Left cardiac atrium (tissue), 4 donors: Measurements from ENCODE around the gene NTPCR. TPM values are rescaled to one million over a fixed set of nuclear protein-coding genes. Genes with fewer than 3 reads are reported as not detected.
A peak's percentile ranks its signal among the peaks of the same experiment; 100 is the strongest.

ENCODE experiments used
- ATAC-seq, 2 donors: fragments of 200-7000 bp; cut with Tn5 transposase; one replicate each; pipeline ENCODE4 v1.9.1; 2020; ENCODE audit warnings: mild to moderate bottlenecking in 2 of 2, moderate library complexity in 2 of 2
- DNase-seq: peaks from one replicate; pipeline ENCODE4 v3.0.0-alpha.2; 2020
- intact Hi-C, 2 donors: fragments of 100-400 bp; cut with DNase I; formaldehyde crosslinking; loops; one replicate each; pipeline versions ENCODE4 v1.14.1 to v1.15.1; 2022 to 2023
- total RNA-seq, 2 donors: library from RNA; stranded (reverse); fragmentation: NEBNext Ultra II Directional; extraction: Animal tissue kit (Norgen Biotek cat#: 25700); gene quantifications; one replicate each; pipeline ENCODE4 v1.2.1, GENCODE V29; 2021
- donor health status: DM: no; HTN: yes; CAD: no.
- donor health status: DM: no; HTN: yes; CAD: no; lungs with severe emphysema.
- donor health status: DM: yes; HTN: yes; CAD: no.
- donor health status: Dilated cardiomyopathy.

NTPCR gene
- total RNA-seq, 2 donors from 2014 or later: 46.4 to 58.4 TPM

DNA sequence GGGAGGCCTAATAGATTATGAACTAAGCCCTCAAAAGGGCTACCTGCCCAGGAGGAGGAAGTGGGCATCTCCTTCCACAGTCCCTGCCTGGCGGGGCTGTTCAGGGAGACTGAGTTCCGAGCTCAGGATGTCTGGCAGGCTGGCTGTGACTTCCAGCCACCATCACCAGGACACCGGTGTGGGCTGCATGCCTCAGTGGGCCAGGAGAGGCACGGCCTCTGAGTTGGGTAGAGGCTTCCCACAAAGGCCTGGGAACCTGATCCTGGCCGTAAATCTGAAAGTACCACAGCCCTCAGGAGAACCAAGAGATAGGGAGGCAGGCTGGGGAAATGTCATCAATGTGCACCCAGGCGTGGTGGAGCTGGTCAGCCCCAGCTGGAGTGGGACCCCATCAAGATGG lies 29.1 kb downstream of the NTPCR start:
- intact Hi-C loops: no loop called here
- DNase-seq (no peak), ATAC-seq (no peak)

DNA sequence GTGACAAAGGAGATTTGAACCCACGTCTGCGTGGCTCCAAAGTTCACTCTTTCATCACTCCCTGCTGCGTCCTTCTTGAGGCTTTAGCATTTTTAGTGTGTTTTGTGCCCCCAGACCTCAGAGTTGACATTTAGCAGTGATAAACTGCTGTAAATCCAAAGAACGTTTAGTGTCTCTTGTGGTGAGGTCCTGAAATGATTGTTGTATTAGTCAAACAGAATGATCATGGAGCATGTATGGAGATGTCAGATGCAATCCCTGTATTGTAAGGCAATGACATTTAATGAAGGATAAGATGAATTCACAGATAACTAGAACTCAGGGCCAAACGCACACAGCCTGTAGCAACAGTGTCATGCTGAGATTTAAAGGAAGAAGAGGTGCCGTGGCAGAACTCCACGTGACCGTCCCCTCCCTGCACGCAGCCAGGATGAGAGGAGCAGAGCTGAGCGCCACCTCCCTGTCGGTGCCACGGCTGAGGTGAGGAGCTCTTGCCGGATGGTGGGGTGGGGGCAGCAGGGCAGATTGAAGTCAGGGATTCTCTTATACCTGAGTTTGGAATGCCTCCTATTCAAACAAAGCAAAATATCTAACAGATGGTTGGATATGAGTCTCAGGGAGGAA lies 30.1 kb downstream of the NTPCR start:
- ATAC-seq (peak in 1 of 2 donors; percentile 21), DNase-seq (no peak)
- intact Hi-C loops: no loop called here

DNA sequence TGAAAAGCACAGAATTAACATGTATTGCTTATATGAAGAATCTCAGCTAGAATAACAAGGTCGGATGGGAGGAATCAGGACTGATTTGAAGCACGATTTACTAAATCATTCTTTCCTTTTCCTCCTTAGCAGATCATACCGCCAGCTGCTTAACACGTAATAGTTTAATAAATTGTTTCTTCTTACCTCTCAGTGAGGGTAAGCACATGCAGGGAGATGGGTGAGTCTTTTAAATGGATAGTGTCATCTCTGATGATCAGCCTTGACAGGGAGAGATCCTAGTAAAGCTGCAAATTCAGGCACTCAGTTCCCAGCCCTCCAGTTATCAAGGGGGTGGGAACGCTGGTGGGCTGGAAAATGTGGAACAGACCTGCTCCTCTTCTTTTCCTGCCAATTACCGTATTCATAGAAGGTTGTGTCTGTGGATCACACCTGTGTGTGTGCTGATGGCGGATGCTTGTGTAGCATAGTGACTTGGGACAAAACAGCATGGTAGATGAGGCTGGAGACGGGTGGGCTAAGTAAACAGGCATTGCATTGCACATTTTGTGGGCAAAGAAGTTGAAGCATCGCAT lies 30.7 kb downstream of the NTPCR start:
- intact Hi-C loops: no loop called here
- no peak for ATAC-seq
- no peak for DNase-seq

DNA sequence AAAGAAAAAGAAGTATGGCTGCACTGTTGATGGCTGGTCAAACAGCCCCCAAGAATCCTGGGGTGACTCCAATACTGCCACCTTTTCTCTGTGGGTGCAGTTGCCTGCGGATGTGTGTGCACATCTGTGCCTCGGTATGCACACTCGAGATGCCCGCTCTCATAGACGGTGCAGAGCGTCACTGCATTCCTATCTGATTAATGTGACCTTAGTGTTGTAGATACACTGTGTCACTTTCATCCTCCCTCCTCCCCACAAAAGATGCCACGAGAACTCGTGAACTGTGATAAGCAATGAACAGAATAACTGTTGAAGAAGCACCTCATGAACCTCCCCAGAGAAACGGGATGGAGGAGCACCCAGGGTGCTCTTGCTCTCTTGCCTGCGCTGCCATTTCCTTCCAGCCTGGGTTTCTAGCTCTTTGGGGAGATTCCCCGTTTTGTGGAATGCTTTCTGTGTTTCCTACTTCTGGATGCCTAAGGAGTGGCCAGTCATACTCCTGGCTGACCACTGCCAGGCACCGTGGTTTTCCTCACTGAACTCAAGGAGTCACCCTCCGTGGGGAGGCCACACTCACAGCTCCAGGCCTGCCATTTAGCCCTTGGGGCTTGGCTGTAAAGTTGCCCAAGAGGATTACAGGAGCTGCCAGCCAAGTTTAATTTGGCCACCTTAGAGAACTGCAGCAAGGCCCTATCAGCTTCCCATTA lies 32.0 kb downstream of the NTPCR start:
- ATAC-seq (peak in 1 of 2 donors; percentile 30), DNase-seq (no peak)
- intact Hi-C loops: no loop called here

DNA sequence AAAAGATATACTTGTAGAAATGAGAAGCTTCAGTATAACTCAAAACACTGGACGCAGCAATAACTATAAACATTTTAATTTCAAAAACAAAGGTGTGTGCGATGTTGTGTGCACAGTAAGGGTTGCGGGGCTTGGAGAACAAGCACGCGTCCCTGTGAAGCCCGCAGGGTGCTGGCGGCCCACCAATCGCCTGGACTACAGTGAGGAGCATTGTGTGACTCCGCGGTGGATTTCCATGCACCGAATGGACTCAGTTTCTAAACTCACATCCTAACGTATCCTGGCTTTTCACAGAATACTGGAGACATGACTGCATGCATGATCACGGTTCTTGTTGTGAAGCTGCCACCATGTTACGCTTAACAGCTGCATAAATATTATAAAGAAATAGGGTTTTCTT lies 33.0 kb downstream of the NTPCR start:
- DNase-seq (no peak), ATAC-seq (no peak)
- intact Hi-C loops: no loop called here

DNA sequence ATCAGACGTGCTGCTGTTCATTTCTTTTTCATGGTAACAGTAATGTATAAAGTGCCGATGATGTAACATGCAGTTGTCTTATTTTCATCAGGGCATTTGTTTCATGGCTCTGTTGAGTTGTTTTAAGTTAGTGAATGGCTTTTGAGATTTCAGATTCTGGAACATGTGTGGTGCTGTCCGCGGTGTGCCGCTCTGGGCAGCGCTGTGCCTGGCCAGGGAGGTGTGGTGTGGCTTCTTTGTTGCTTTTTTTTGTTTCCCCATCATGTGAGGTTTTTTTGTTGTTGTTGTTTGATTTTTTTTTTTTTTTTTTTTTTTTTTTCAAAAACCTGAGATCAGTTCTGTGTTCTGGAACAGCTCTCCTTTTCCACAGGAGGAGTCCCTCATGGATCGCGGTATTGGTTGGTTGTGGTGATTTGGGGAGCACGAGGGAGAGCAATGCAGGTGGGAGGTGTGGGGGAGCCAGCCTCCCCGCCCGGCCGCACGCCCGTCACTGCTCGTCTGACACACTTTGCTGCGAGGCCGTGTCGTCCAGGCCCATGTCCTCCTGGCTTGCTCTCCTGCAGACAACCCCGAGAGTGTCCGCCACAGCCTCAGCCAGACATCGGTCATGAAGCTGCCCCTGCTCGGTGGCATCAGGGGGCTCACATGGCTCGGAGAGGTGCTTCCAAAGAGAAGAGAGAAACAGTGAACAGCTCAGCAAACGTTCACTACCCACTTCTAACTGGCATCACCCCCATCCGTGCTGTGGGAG lies 33.6 kb downstream of the NTPCR start:
- ATAC-seq: no peak
- DNase-seq: no peak
- intact Hi-C loops: no loop called here

DNA sequence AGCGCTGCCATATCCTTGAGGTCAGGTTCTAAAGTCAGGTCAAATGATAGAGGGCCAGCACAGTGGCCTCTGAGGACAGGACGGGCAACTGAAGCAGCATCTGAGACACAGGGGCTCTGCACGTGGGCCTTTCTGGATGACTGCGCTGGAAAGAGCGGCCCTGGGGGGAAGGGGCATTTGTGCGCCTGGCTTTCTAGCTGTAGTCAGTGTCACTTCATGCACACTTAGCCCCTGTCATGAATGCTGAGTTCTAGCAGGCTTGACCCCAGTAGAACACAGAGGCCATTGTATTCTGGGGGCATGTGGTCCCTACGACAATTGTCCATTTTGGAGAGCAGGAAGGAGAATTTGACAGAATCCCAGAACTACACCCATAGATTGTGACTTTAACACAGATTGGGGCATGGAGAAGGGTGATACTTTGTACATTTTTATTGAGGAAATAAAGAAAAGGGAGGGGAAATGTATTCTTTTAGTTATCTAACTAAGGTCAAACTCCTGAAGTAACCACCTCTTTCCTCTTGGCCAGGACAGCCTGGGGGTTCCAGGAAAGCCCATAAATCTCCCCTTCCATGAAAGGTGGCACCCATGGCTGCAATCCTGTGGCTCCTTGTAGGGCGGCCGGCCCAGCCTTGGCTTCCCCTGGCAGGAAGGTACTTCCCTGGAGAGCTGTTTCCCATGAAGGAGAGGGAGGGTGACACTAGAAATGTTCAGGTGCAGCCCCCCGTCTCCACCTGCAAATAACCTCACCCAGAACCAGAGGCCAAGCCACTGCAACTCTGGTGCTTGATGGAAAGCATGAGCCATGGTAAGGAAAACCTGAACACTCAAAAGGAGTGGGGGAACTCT lies 34.4 kb downstream of the NTPCR start:
- no peak for ATAC-seq
- intact Hi-C loops: no loop called here
- DNase-seq: no peak

DNA sequence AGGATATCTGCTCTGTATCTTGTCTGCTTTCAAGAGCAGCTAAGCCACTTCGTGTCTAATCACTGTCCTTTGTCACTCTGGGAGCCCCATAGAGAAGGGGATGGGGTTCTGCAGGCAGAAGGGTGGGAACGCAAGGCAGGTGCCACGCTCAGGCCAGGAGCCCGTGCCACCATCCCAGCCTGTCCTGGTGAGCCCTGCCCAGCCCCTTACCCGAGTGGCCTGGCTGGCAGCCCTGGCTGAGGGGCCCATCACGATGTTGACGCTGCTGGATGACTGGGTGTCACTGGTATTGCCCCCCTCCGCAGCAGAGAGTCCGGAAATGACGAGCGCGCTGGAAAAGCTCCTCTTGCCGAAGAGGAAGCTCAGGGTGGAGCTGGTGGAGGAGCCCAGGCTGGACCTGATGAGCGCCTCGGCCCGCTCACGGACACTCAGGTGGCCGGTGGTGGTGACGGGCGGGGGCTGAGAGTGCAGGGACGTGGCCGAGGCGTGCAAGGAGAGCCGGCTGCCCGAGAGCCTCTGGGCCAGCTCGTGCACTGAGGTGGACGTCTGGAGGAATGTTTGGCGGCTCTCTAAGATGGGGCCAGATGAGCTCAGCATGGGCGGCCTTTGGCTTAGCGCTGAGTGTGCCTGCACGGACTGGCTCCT lies 35.6 kb downstream of the NTPCR start:
- DNase-seq: no peak
- intact Hi-C loops: no loop called here
- ATAC-seq: peak; percentile 3 to 8

DNA sequence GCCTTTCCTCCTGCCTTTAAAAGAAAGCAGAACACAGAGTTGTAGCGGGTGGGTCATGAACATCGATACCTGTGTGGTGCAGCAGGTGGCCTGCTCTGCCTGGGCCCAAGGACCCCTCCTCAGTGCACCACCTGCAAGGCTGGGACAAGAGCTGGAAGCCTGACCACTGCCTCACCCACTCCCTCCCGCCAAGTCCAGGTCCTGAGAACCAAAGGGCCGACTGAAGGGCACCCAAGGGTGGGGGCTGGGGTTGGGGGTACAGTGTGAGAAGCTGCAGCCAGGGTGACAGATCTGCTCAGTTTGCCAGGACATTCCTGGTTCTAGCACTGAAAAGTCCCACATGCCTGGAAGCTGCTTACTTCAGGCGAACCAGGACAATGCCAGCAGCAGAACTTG lies 36.1 kb downstream of the NTPCR start:
- DNase-seq: no peak
- intact Hi-C loops: no loop called here
- ATAC-seq: peak; percentile 14 to 73

DNA sequence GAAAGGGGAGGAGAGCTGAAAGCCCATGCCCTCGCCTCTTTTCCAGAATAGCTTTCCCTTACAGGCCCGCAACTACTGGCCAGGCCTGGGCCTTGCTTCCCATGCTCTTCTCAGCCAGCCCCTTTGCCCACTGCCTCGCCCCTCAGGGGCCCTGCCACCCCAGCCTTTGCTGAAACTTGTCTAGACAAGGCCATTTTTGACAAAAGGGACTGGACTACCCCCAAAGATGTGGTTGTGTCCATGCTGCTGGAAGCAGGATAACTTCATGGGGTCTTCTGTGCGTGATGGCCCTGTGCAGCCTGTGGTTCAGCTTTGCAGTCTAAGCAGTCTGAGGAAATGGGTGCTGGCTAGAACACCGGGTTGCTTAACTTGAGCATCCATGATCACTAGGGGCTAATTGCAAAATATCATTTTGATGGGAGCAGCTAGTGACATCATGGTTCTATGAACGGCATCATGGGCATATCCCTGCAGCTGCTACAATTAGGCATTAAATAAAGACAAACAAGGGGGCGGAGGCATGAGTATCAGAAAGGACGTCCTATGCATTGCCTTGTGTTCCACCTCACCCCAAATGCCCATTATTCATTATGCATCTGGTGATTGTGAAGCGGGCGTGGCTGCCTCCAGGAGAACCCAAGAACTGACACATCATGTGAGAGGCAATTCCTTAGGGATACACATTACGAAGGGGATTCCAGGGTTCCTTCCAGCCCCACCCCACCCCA lies 36.8 kb downstream of the NTPCR start:
- intact Hi-C loops: no loop called here

DNA sequence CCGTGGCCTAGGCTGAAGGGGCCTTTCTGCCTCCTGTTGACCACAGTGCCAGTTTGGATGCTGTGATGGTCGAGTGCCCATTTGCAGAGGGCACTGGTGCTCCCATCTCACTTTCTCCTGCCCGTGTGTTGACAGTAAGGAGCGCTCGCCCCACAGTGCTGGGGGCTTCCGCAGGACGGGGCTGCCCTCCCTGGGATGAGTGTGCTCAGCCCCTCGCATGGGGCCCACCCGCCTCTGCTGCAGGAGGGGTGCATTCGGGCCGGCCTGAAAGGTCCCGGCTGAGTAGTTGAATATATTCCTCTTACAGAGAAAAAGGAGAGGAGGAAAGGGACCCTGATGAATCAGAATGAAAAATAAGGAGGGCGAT lies 37.3 kb downstream of the NTPCR start:
- intact Hi-C loops: no loop called here
- no peak for ATAC-seq

More for the DNA sequence above, 36.8 kb downstream of the NTPCR start:
- DNase-seq (no peak), ATAC-seq (no peak)

DNA sequence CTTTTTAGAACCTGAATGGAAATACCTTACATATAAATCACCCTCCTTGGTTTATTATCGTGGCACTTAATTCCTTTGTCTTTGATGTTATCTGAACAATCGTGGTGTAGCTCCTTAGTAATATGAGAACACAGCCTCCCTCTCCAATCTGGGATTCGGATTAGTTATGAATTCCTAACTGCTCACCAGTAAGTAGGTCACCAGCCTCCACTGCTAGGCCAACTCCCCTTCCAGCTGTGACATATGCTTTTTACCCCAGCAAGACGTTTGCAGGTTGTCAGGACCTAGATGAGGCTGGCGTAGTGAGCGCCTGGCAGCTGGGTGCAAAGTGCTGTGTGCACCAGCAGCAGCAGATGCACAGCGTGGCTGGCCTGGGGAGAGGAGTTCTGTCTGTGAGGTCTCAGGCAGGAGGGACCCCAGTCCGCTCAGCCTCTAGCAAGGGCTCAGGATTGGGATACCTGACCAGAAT lies 38.2 kb downstream of the NTPCR start:
- DNase-seq (no peak), ATAC-seq (no peak)
- intact Hi-C loops: no loop called here

More for the DNA sequence above, 37.3 kb downstream of the NTPCR start:
- no peak for DNase-seq

DNA sequence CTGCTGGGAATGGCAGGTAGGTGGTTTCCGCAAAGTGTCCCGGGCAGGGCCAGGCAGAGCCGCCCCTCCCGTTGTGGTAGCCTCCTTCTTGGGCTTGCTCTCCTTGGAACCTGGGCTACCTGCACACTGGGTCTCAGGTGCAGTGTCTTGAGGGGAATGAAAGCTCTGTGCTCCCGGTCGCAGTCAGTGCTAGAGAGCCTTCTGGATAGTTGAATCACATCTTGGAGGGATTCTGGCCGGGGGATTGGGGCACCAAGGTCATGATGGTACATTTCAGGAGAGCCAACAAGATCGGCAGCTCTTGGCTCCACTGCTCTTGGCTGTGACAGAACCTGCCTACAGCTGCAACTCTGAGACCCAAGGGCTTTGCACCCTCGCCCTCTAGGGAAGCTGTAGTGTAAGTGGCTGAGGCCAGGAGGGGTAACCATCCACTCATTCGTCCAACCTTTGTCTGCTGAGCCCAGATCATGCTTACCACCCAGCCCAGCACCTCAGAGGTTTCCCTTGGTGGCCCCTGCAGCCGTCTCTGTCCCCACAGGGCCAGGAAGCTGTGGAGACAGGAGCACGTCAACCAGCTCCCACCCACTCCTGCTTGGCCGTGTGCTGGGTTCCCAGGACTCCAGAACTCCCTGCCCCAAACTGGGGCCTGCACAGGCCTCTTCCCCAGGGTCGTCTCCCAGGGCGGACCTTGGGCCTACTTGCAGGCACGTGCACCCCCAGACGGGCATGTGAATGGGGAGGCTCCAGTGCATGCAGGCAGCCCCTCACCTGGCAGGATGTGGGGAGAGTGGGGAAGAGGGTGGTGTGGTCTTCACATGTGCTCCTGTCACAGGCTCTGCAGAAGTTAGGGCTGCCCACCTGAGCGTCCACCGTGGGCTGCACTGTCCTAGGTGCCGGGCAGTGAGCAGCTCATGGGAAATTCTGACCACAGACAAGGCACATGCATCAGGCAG lies 40.0 kb downstream of the NTPCR start:
- ATAC-seq (no peak), DNase-seq (no peak)
- intact Hi-C loops: no loop called here

DNA sequence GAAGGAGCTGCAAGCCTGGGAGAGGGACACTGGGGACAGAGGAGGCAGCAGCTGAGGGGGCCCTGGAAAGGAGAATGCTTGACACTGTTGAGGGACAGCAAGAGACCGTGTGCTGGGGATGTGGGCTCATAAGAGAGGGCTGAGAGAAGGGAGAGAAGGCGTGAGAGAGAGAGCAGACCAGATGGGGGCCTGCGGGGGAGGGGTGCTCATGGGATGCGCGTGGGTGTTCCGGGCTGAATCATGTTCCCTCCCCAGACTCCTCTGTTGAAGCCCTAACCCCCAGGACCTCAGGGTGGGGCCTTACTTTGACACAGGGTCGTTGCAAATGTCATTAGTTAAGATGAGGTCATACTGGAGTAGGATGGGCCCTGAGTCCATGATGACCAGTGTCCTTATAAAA lies 40.8 kb downstream of the NTPCR start:
- ATAC-seq (no peak), DNase-seq (no peak)
- intact Hi-C loops: no loop called here

DNA sequence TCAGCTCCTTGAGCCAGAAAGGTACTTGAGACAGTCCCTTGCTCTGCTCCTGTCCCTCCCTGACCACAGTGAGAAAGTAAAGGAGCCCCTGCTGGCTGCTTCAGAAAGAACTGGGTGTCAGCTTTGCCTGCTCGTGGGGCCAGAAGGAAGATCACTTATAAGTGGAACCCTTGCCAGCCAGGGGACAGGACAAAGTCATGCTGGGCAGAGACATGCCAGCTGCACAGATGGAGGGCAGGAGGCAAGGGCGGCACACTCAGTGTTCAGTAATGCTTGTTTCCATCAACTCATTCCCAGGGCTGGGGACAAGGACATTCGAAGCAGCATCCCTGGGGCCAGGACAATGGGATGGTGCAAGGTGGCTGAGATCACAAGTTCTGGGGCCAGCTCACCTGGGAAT lies 41.8 kb downstream of the NTPCR start:
- peak; percentile 75 to 78 for ATAC-seq
- DNase-seq: no peak

DNA sequence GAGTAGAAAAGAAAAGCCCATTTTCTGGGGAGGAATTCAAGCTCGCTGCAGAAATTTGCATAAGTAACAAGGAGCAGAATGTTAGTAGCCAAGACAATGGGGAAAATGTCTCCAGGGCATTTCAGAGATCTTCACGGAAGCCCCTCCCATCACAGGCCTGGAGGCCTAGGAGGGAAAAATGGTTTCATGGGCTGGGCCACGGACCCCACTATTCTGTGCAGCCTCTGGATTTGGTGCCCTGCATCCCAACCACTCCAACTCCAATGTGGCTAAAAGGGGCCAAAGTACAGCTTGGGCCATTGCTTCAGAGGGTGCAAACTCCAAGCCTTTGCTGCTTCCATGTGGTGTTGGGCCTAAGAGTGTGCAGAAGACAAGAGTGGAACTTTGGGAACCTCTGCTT lies 43.1 kb downstream of the NTPCR start:
- intact Hi-C loops: no loop called here
- no peak for ATAC-seq
- no peak for DNase-seq

More for the DNA sequence above, 41.8 kb downstream of the NTPCR start:
- intact Hi-C loops: no loop called here

DNA sequence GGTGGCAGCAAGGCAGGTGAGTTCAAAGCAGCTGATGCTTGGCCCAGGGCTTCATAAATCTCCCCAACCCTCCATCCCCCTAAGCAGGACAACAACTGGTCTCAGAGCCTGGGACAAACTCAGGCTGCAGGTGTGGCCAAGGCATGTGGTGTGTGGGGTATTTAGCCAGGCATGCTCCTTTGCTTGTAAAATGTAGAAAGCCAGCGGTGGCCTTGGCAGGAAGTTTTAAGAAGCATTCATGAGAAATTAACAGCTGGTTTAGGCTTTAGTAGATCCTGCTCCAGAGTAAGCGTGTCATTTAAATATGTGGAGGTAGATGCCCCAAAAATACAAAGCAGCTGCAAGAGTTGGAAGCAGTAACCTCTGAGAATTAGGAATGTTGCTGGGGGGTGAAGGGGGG lies 44.8 kb downstream of the NTPCR start:
- intact Hi-C loops: no loop called here
- no peak for DNase-seq
- no peak for ATAC-seq
